Keratinocyte (primary cell): Measurements from ENCODE around the gene BANP.

ENCODE experiments used
- EZH2 ChIP-seq: IDR thresholded peaks from one replicate; pipeline ENCODE4 v1.6.1; 2012; ENCODE audit warnings: inconsistent platforms, mild to moderate bottlenecking, low read length, moderate library complexity
- TF ChIP-seq, protein P1 (sequence below), 3 experiments: IDR thresholded peaks in 1 of 3; conservative IDR thresholded peaks in 1 of 3; optimal IDR thresholded peaks in 1 of 3; 2 replicates in 2 of 3; 3 replicates in 1 of 3; pipeline versions ENCODE3 to v1.5.1; 2011; ENCODE audit warnings: low read length in 3 of 3, mild to moderate bottlenecking in 3 of 3, moderate library complexity in 2 of 3, control low read depth in 1 of 3, inconsistent platforms in 1 of 3; ENCODE audit not compliant: insufficient read depth in 2 of 3; ENCODE audit errors: extremely low read depth in 1 of 3

DNA sequence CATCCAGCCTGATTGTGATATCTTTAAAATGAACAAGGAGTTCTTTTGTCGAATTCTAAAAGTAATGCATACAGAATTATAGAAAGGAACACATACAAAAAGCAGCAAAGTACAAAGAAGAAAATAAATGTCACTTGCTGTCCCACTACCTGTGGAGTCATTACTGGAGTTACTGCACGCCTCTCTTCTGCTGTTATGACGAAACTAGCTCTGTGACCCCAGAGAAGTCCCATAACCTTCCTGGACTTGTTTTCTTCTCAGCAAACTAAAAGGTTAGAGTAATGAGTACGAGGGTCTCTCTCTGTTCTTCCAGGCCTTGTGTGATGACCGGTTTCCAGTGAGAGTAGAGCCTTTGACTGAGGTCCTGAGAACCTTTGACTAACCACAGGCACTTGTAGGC is 26.9 kb downstream of the BANP start:
- TF ChIP-seq, protein P1, sequence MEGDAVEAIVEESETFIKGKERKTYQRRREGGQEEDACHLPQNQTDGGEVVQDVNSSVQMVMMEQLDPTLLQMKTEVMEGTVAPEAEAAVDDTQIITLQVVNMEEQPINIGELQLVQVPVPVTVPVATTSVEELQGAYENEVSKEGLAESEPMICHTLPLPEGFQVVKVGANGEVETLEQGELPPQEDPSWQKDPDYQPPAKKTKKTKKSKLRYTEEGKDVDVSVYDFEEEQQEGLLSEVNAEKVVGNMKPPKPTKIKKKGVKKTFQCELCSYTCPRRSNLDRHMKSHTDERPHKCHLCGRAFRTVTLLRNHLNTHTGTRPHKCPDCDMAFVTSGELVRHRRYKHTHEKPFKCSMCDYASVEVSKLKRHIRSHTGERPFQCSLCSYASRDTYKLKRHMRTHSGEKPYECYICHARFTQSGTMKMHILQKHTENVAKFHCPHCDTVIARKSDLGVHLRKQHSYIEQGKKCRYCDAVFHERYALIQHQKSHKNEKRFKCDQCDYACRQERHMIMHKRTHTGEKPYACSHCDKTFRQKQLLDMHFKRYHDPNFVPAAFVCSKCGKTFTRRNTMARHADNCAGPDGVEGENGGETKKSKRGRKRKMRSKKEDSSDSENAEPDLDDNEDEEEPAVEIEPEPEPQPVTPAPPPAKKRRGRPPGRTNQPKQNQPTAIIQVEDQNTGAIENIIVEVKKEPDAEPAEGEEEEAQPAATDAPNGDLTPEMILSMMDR (optimal IDR thresholded peaks at IDR 0.05 in 1 of 3, IDR thresholded peaks at IDR 0.05 in 1 of 3, conservative IDR thresholded peaks at IDR 0.05 in 1 of 3; ENCODE audit: extremely low read depth in 1 of 3, insufficient read depth in 2 of 3, low read length in 3 of 3): no peak
- TF ChIP-seq EZH2: no peak
